Medulla oblongata (tissue), 1 donor: Measurements from ENCODE around the gene BTBD1.

Source experiments
- DNase-seq: peaks from one replicate; pipeline ENCODE4 v3.0.0-alpha.2; 2015; ENCODE audit errors: extremely low spot score

The BTBD1 gene

GRCh38 chr15:82993144-82993543 lies 73.9 kb downstream of the BTBD1 start:
- DNase-seq: no peak

- no peak for DNase-seq
These were observed 74.5 kb downstream of the BTBD1 start for GRCh38 chr15:82992436-82992998.

GRCh38 chr15:82986442-82986780 lies 80.6 kb downstream of the BTBD1 start:
- no peak for DNase-seq

GRCh38 chr15:82985688-82986441 lies 81.2 kb downstream of the BTBD1 start, which contains the start of gene RAMAC:
Gene RAMAC (plus strand): TSS chr15:82986210. CDS start chr15:82989019, 2,809 bp downstream.
- DNase-seq: peak; percentile 98

- no peak for DNase-seq
These were observed 86.1 kb downstream of the BTBD1 start for GRCh38 chr15:82980981-82981380.

- DNase-seq: no peak
These were observed 87.3 kb downstream of the BTBD1 start for GRCh38 chr15:82979726-82980125.

- DNase-seq: no peak
These were observed 88.6 kb downstream of the BTBD1 start for GRCh38 chr15:82978438-82978837.

- DNase-seq: no peak
These were observed 90.0 kb downstream of the BTBD1 start for GRCh38 chr15:82977076-82977475.

- DNase-seq: no peak
These were observed 94.1 kb downstream of the BTBD1 start for GRCh38 chr15:82972990-82973389.

- no peak for DNase-seq
These were observed 95.7 kb downstream of the BTBD1 start for GRCh38 chr15:82971218-82971984.

GRCh38 chr15:82970696-82971095 lies 96.4 kb downstream of the BTBD1 start:
- DNase-seq: no peak

- no peak for DNase-seq
These were observed 96.9 kb downstream of the BTBD1 start for GRCh38 chr15:82970078-82970686.

- no peak for DNase-seq
These were observed 97.7 kb downstream of the BTBD1 start for GRCh38 chr15:82969353-82969752.

GRCh38 chr15:82968066-82968465 lies 99.0 kb downstream of the BTBD1 start:
- DNase-seq: no peak

- DNase-seq: no peak
These were observed 100.4 kb downstream of the BTBD1 start for GRCh38 chr15:82966671-82967071.
